Type B pancreatic cell (in vitro differentiated cells): ENCODE measurements around the gene HNF1B. TPM values are rescaled to one million over a fixed set of nuclear protein-coding genes. Genes with fewer than 3 reads are reported as not detected.

Source experiments
- DNase-seq: peaks from one replicate; pipeline ENCODE4 v3.0.0; 2021; ENCODE audit warnings: mixed read lengths; ENCODE audit not compliant: unreplicated experiment; ENCODE audit errors: extremely low spot score
- H3K27ac Mint-ChIP-seq: 2 replicates; pipeline ENCODE4 v1.8.0; 2021; ENCODE audit warnings: mild to moderate bottlenecking, mixed read lengths
- H3K27me3 Mint-ChIP-seq: 2 replicates; pipeline ENCODE4 v1.8.0; 2021; ENCODE audit warnings: mixed read lengths
- H3K36me3 Mint-ChIP-seq: 2 replicates; pipeline ENCODE4 v1.8.0; 2021; ENCODE audit warnings: mixed read lengths
- H3K4me1 Mint-ChIP-seq: one replicate; pipeline ENCODE4 v1.8.0; 2021; ENCODE audit warnings: mixed read lengths; ENCODE audit not compliant: unreplicated experiment
- H3K4me3 Mint-ChIP-seq: 2 replicates; pipeline ENCODE4 v1.8.0; 2021; ENCODE audit warnings: mild to moderate bottlenecking, mixed read lengths
- H3K9me3 Mint-ChIP-seq: 2 replicates; pipeline ENCODE4 v1.8.0; 2021; ENCODE audit warnings: mixed read lengths
- total RNA-seq: library from RNA; stranded (reverse); gene quantifications from 2 replicates; pipeline ENCODE4 v1.2.1, GENCODE V29; 2021; ENCODE audit warnings: low replicate concordance
- TF ChIP-seq, protein P1 (sequence below): fragments of 200-600 bp; sonication (generic); conservative IDR thresholded peaks from 2 replicates; pipeline ENCODE4 v1.5.0; 2021; ENCODE audit warnings: antibody characterized with exemption, mild to moderate bottlenecking

Gene HNF1B
- total RNA-seq, 1 donor from 2014 or later = 19.0 TPM

DNA sequence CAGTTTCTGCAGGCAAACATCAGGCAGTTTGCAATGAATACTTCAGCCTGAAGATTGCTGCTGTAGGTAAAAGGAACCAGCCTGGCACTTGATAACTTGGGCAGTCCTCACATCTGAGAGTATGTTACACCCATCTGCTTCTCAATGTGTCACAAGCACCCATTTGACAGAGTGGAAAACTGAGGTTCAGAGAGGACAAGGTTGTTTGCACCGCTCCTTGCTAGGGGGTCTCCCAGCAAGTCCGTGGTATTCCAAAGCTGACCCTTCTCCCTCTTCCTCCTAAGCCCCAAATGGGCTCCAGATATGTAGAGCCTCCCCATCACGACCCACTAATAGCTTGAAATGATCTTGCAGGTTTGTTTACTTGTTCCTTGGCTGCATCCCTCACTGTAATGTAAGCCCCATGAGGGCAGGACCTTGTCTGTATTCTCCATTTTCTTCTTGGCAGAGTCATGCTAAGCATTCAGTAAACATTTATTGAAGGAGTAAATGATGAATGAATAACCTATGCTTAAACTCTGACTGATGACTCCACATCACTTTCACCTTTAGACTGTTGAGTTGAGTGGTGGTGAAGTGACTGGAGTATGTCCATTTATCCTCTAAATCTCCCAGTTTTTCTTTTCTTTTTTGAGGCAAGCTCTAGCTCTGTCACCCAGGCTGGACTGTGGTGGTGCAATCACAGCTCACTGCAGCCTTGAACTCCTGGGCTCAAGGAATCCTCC lies 26.4 kb downstream of the HNF1B start:
- DNase-seq = no peak
- H3K4me3 Mint-ChIP-seq = no peak overlapping the region
- H3K36me3 Mint-ChIP-seq = peaks cover 3% of the 10 kb centered on the region
- no peaks in the 10 kb centered on the region for H3K9me3 Mint-ChIP-seq
- TF ChIP-seq, protein P1, sequence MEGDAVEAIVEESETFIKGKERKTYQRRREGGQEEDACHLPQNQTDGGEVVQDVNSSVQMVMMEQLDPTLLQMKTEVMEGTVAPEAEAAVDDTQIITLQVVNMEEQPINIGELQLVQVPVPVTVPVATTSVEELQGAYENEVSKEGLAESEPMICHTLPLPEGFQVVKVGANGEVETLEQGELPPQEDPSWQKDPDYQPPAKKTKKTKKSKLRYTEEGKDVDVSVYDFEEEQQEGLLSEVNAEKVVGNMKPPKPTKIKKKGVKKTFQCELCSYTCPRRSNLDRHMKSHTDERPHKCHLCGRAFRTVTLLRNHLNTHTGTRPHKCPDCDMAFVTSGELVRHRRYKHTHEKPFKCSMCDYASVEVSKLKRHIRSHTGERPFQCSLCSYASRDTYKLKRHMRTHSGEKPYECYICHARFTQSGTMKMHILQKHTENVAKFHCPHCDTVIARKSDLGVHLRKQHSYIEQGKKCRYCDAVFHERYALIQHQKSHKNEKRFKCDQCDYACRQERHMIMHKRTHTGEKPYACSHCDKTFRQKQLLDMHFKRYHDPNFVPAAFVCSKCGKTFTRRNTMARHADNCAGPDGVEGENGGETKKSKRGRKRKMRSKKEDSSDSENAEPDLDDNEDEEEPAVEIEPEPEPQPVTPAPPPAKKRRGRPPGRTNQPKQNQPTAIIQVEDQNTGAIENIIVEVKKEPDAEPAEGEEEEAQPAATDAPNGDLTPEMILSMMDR = no peak
- H3K27me3 Mint-ChIP-seq = peaks cover 4% of the 10 kb centered on the region
- H3K27ac Mint-ChIP-seq = no peak overlapping the region
- peaks cover 17% of the 10 kb centered on the region for H3K4me1 Mint-ChIP-seq

DNA sequence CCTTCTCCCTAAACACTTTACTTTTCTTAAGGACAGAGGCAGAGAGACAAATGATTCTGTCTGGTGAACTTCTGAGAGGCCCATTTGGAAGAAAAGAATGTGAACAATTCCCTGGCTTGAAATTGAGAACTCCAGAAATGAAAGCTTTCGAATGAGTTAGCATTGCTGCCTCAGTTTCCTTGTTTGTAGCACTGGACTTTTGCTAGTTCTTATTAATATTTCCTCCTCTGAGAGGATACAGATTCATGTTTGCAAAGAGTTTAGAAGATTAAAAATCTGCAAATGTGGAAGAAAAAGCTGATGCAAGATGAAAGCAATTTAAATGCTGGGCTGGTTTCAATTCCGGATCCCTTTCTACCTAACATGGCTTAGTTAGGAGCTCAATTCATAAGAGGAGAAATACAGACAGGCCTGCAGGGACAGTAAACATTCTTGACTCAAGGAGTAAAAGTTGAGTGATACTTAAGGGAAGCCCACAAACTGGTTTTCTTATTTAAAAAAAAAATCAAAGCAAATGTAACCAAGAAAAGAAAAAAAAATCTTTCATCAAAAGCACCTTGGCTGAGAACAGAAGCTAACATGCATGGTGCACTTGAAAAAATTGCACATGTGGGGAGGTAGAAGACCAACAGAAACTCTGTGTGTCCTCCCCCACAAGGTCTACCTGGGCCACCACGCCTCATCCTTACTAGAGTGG lies 27.1 kb downstream of the HNF1B start:
- Mint-ChIP-seq H3K4me3 (peak overlapping the region; percentile 4), H3K27ac (peak overlapping the region; percentile 83)

DNA sequence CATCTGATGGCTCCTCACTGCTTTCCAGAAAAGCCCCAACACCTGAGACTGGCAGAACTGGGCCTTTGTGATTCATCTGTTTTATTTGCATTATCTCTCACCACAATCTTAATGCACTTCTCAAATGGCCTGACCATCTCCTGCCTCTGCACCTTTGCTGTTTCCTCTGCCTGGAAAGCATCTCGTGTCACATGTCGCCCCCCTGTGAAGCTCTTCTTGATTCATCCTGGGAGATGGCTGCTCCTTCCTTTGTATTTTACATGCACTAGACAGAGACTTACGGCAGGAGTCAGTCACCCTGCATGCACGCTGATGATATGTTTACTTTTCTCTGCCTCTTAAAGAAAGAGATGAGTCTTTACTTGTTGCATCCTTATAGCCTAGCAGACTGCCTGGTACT lies 30.0 kb downstream of the HNF1B start:
- H3K4me3 Mint-ChIP-seq = no peak overlapping the region
- H3K4me1 Mint-ChIP-seq = peaks cover 35% of the 10 kb centered on the region
- DNase-seq = no peak
- H3K36me3 Mint-ChIP-seq = no peaks in the 10 kb centered on the region
- no peaks in the 10 kb centered on the region for H3K9me3 Mint-ChIP-seq
- TF ChIP-seq, protein P1 = no peak
- peaks cover 8% of the 10 kb centered on the region for H3K27me3 Mint-ChIP-seq
- no peak overlapping the region for H3K27ac Mint-ChIP-seq

More for the DNA sequence above, 27.1 kb downstream of the HNF1B start:
- no peaks in the 10 kb centered on the region for H3K9me3 Mint-ChIP-seq
- peaks cover 4% of the 10 kb centered on the region for H3K27me3 Mint-ChIP-seq
- H3K4me1 Mint-ChIP-seq = peaks cover 17% of the 10 kb centered on the region
- peaks cover 3% of the 10 kb centered on the region for H3K36me3 Mint-ChIP-seq
- TF ChIP-seq, protein P1 = no peak
- DNase-seq = no peak

DNA sequence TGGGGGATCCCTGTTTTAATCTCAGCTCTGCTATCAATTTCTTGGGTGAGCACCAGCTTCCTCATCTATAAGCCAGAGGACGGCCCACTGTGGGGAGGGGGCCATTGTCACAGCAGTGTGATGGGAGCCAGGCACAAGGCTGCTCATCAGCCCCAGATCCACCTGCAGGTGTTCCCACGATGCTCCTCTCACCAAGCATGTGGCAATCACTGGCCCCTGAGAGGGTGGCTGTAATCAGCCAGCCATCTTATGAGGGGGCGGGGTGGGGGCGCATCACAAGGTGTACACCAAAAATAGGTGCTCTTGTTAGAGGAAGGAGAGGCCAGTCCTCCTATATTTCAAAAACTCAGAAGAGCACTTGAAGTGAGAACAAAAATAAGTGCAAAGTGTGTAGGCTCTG lies 31.2 kb downstream of the HNF1B start:
- no peak for DNase-seq
- peaks cover 40% of the 10 kb centered on the region for H3K4me1 Mint-ChIP-seq
- H3K4me3 Mint-ChIP-seq = no peak overlapping the region
- TF ChIP-seq, protein P1 = no peak
- no peaks in the 10 kb centered on the region for H3K9me3 Mint-ChIP-seq
- H3K27ac Mint-ChIP-seq = no peak overlapping the region
- no peaks in the 10 kb centered on the region for H3K36me3 Mint-ChIP-seq
- H3K27me3 Mint-ChIP-seq = peaks cover 8% of the 10 kb centered on the region

DNA sequence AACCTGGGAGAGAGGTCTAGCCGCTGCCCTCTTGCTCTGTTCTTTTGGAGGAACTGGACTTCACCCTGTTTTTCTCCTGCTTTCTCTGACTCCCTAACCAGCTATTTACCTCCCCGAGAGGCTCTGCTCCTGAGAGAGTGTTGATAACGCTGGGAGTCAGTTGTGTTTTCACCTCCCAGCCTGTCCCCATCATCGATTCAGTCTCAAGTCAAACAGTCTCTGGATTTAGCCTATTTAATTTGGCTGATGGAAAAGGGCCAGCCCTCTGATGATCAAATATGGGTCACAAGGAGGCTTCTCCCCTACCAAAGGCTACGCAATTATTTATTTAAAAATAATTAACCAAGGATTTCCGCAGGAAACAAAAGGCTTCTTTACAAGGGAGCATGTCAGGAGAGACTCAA lies 31.8 kb downstream of the HNF1B start:
- peak overlapping the region; percentile 53 for H3K27ac Mint-ChIP-seq
- H3K4me1 Mint-ChIP-seq = peaks cover 40% of the 10 kb centered on the region
- TF ChIP-seq, protein P1 = no peak
- DNase-seq = no peak
- H3K27me3 Mint-ChIP-seq = peaks cover 8% of the 10 kb centered on the region
- H3K36me3 Mint-ChIP-seq = no peaks in the 10 kb centered on the region
- H3K4me3 Mint-ChIP-seq = no peak overlapping the region
- H3K9me3 Mint-ChIP-seq = no peaks in the 10 kb centered on the region
